ENCODE measurements around the gene SLC7A6. TPM values are rescaled to one million over a fixed set of nuclear protein-coding genes. Genes with fewer than 3 reads are reported as not detected.
A peak's percentile ranks its signal among the peaks of the same experiment; 100 is the strongest.

The SLC7A6 gene
- total RNA-seq, 1 donor, result 15.2 TPM

GRCh38 chr16:68234188-68235107 is 29.9 kb upstream of the SLC7A6 start:
- no peak for DNase-seq (ENCODE audit: low read depth)
- H3K4me3 ChIP-seq (ENCODE audit: low read depth, low read length), result no peak overlapping the region
- no peak for TF ChIP-seq CTCF (IDR thresholded peaks at IDR 0.05; ENCODE audit: insufficient read depth, low read length)

GRCh38 chr16:68235108-68235886 is 29.0 kb upstream of the SLC7A6 start:
- TF ChIP-seq CTCF (IDR thresholded peaks at IDR 0.05; ENCODE audit: insufficient read depth, low read length), result no peak
- DNase-seq (ENCODE audit: low read depth), result no peak
- no peak overlapping the region for H3K4me3 ChIP-seq (ENCODE audit: low read depth, low read length)

- TF ChIP-seq CTCF (IDR thresholded peaks at IDR 0.05; ENCODE audit: insufficient read depth, low read length), result no peak
- no peak for DNase-seq (ENCODE audit: low read depth)
- H3K4me3 ChIP-seq (ENCODE audit: low read depth, low read length), result peak within 1 kb of the TSS; percentile 69
These were observed 28.5 kb upstream of the SLC7A6 start, which contains the start of gene ESRP2 for GRCh38 chr16:68235887-68236136. ESRP2 (minus strand) TSS chr16:68236127; CDS start chr16:68236045, 82 bp downstream.

GRCh38 chr16:68236137-68236825 is 28.0 kb upstream of the SLC7A6 start:
- TF ChIP-seq CTCF (IDR thresholded peaks at IDR 0.05; ENCODE audit: insufficient read depth, low read length), result no peak
- no peak for DNase-seq (ENCODE audit: low read depth)
- no peak overlapping the region for H3K4me3 ChIP-seq (ENCODE audit: low read depth, low read length)

- no peak for TF ChIP-seq CTCF (IDR thresholded peaks at IDR 0.05; ENCODE audit: insufficient read depth, low read length)
- peak overlapping the region; percentile 69 for H3K4me3 ChIP-seq (ENCODE audit: low read depth, low read length)
- DNase-seq (ENCODE audit: low read depth), result no peak
These were observed 27.5 kb upstream of the SLC7A6 start for GRCh38 chr16:68236826-68237242.

GRCh38 chr16:68237243-68238028 is 26.9 kb upstream of the SLC7A6 start:
- no peak for TF ChIP-seq CTCF (IDR thresholded peaks at IDR 0.05; ENCODE audit: insufficient read depth, low read length)
- H3K4me3 ChIP-seq (ENCODE audit: low read depth, low read length), result peak overlapping the region; percentile 69
- peak; percentile 96 for DNase-seq (ENCODE audit: low read depth)

Data from fibroblast of the aortic adventitia (primary cell).